Choroid plexus epithelial cell (primary cell): Measurements from ENCODE around the gene CRY2.
"Not testable (repeated sequence)": the region's sequence is repeated elsewhere in the genome, so short reads cannot be mapped to it uniquely, and the experiment has no call there.

ENCODE experiments used
- DNase-seq: peaks from one replicate; pipeline ENCODE4 v3.0.0-alpha.2; 2010; ENCODE audit warnings: low read depth
- H3K4me3 ChIP-seq: 2 replicates; pipeline ENCODE4 v1.5.1; 2011; ENCODE audit warnings: low read depth, mild to moderate bottlenecking, control low read depth, low read length, moderate library complexity
- CTCF ChIP-seq: conservative IDR thresholded peaks from 2 replicates; pipeline ENCODE4 v1.5.1; 2011; ENCODE audit warnings: low read depth, mild to moderate bottlenecking, control low read depth, inconsistent platforms, low read length, moderate library complexity

The CRY2 gene

GRCh38 chr11:45816614-45817013 is 30.7 kb upstream of the CRY2 start:
- no peak for TF ChIP-seq CTCF
- DNase-seq = no peak
- H3K4me3 ChIP-seq = no peak overlapping the region

DNA sequence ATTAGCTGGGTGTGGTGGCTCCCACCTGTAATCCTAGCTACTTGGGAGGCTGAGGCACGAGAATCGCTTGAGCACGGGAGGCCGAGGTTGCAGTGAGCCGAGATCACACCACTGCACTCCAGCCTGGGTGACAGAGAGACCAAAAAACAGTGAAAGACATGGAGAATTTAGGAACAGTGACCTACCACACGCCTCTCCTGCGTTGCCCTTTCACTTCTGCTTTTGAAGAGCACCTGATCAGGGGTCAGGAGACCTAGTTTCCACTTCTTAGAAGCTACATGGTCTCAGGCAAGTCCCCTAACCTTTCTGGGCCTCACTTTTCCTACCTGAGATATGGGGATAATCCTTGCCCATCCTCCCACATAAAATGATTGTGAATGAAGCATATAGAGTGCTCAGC is 30.1 kb upstream of the CRY2 start:
- TF ChIP-seq CTCF = no peak
- no peak for DNase-seq
- no peak overlapping the region for H3K4me3 ChIP-seq

DNA sequence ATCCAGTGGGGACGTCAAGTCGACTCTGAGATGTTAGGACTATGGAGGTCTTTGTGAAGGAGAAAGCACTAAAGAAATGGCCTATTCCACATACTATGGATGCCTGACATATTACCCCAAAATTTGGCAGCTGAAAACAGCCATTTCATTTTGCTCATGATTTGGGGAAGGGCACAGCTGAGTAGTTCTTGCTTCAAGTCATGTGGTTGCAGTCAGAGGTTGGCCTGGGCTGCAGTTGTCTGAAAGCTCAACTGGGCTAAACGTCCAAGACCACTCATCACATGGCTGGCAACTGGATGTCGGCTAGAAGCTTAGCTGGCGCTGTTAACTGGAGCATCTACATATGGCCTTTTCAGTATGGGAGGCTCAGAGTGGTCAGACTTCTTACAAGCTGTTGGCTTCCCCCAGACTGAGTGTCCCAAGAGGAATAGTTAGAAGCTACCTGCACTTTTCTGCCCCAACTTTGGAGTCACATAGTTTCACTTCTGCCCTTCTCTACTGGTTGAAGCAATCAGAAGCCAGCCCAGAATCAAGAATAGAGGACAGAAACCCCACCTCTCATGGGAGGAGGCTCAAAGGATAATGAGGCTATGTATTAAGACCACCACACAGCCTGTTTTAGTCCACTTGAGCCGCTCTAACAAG is 28.2 kb upstream of the CRY2 start:
- TF ChIP-seq CTCF = no peak
- H3K4me3 ChIP-seq = no peak overlapping the region
- DNase-seq = no peak

DNA sequence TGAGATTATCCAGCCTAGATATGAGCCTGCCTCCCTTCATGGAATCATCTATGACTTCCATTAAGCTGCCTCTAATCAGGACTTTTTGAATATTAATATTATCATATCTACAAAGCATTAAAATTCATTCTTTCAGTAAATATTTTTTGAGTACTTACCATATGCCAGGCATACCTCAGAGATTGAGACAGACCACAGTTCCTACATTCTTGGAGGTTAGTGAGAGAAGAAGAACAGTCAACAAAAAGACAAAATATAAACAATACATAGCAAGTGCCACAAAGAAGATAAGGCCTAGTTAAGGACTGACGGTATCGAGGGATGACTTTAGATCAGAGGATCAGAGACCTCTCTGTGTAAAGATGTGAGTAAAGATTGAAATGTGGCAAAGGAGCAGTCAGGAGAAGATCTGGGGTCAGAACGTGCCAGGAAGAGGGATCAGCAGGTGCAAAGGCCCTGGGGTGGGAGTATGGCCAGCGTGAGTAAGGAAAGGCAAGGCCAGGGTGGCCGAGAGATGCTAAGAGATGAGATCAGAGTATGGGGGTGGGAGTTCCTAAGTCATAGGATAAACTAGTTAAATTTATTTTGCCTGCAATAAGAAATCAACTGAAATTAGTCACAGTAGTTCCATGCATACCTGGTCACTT is 26.9 kb upstream of the CRY2 start:
- no peak for DNase-seq
- no peak for TF ChIP-seq CTCF
- no peak overlapping the region for H3K4me3 ChIP-seq

- DNase-seq, H3K4me3 ChIP-seq: not testable (repeated sequence)
Observed at GRCh38 chr11:45826492-45826891, 20.8 kb upstream of the CRY2 start.

DNA sequence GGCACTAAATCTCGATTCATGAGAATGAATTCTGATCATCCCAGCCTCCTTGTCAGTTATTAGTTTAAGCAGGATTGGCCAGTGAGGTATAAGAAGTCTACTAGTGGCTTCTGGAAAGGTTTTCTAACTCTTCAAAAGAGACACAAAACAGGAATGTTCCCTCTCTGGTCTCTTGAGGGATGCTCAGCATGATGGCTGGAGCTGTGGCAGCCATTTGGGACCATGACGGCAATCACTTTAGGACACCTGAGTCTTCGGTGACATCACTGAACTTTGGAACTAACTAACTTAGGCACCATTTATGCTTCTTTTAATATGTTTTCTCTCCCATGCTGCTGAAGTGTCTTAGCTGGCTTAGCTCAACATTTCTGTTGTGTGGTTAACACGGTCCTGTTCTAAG is 20.2 kb upstream of the CRY2 start:
- no peak for DNase-seq
- TF ChIP-seq CTCF = no peak
- no peak overlapping the region for H3K4me3 ChIP-seq

DNA sequence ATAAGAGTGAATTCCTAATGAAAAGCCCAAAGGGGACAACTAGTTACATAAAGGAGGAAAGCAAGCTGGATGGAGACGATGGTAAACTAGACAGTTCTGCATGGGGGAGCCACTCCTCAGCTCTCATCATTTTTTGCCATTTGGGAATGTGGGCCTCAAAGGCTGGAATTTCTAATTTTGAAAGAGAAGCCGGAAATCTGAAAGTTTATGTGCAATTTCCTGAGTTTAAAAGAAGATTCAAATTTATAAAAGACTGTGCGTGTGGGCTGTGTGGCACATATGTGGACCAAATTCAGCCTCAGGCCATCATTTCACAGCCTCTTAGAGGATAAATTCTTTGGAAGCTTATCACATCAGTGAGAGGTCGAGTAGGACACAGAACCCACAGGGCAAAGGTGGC is 18.3 kb upstream of the CRY2 start:
- no peak for TF ChIP-seq CTCF
- H3K4me3 ChIP-seq = no peak overlapping the region
- no peak for DNase-seq
